Stomach (tissue), 4 donors: ENCODE measurements around the gene ABHD1.

Experiments
- EP300 ChIP-seq: sonication (generic); formaldehyde crosslinking; IDR thresholded peaks from one replicate; pipeline ENCODE4 v1.6.1; 2017; ENCODE audit warnings: antibody characterized with exemption
- POLR2A ChIP-seq, 4 donors: fragments of 450-650 bp; IDR thresholded peaks; one replicate each; pipeline ENCODE4 v1.6.1; 2016; ENCODE audit warnings: antibody characterized with exemption in 4 of 4, control low read depth in 2 of 4, mild to moderate bottlenecking in 1 of 4, moderate library complexity in 1 of 4
- POLR2AphosphoS5 ChIP-seq, 3 donors: sonication (generic); formaldehyde crosslinking; IDR thresholded peaks; one replicate each; pipeline ENCODE4 v1.6.1; 2016; ENCODE audit warnings: antibody characterized with exemption in 3 of 3
- TF ChIP-seq, protein P1 (sequence below), 7 experiments: fragments of 450-650 bp in 4 of 7; fragments of 200-600 bp in 3 of 7; sonication (generic) in 3 of 7; IDR thresholded peaks; one replicate each; pipeline ENCODE4 v1.5.1; 2016 to 2019; ENCODE audit warnings: antibody characterized with exemption in 7 of 7, control low read depth in 2 of 7, mild to moderate bottlenecking in 1 of 7

DNA sequence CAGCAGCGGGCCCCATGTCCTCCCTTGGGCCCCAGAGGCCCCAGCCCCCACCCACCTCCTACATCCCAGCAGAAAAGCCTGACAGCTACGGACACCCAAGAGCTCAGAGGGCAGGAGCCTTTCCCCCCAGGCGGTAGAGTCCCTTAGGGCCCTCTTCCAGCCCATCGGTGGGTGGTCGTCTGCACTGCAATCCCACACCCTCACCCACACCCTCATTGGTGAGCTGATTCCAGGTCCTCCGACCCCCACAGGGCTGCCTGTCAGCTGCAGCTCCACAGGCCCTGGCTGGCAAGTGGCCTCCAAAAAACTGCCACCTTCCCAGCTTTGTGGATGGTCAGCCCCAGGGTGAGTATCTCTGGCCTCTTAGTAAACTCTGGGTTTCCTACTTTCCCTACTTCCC, 35.7 kb downstream of the ABHD1 start:
- TF ChIP-seq, protein P1, sequence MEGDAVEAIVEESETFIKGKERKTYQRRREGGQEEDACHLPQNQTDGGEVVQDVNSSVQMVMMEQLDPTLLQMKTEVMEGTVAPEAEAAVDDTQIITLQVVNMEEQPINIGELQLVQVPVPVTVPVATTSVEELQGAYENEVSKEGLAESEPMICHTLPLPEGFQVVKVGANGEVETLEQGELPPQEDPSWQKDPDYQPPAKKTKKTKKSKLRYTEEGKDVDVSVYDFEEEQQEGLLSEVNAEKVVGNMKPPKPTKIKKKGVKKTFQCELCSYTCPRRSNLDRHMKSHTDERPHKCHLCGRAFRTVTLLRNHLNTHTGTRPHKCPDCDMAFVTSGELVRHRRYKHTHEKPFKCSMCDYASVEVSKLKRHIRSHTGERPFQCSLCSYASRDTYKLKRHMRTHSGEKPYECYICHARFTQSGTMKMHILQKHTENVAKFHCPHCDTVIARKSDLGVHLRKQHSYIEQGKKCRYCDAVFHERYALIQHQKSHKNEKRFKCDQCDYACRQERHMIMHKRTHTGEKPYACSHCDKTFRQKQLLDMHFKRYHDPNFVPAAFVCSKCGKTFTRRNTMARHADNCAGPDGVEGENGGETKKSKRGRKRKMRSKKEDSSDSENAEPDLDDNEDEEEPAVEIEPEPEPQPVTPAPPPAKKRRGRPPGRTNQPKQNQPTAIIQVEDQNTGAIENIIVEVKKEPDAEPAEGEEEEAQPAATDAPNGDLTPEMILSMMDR (IDR thresholded peaks at IDR 0.05) = no peak
- no peak for TF ChIP-seq EP300
- no peak for TF ChIP-seq POLR2A (IDR thresholded peaks at IDR 0.05)
- TF ChIP-seq POLR2AphosphoS5 (IDR thresholded peaks at IDR 0.05) = no peak
